GM23248 (cell line): ENCODE data around the gene FAM89A. TPM values are rescaled to one million over a fixed set of nuclear protein-coding genes. Genes with fewer than 3 reads are reported as not detected.

ENCODE experiments used
- DNase-seq: peaks from one replicate; pipeline ENCODE4 v3.0.0-alpha.2; 2015
- H2AFZ ChIP-seq: fragments of 200-600 bp; sonication (generic); 2 replicates; pipeline ENCODE4 v1.6.1; 2016; ENCODE audit warnings: antibody characterized with exemption
- H3F3A ChIP-seq: fragments of 200-600 bp; sonication (generic); 2 replicates; pipeline ENCODE4 v1.6.1; 2016; ENCODE audit warnings: mild to moderate bottlenecking, antibody characterized with exemption, mixed run types; ENCODE audit not compliant: insufficient read depth
- H3K27ac ChIP-seq: fragments of 200-600 bp; sonication (generic); 2 replicates; pipeline ENCODE4 v1.5.1; 2016; ENCODE audit warnings: mild to moderate bottlenecking
- H3K27me3 ChIP-seq: fragments of 200-600 bp; sonication (generic); replicated peaks from 2 replicates; pipeline ENCODE4 v1.6.1; 2016; ENCODE audit warnings: mild to moderate bottlenecking; ENCODE audit not compliant: insufficient read depth
- H3K36me3 ChIP-seq: fragments of 200-600 bp; sonication (generic); 2 replicates; pipeline ENCODE4 v1.6.1; 2016; ENCODE audit warnings: low read depth, mild to moderate bottlenecking
- H3K4me1 ChIP-seq: fragments of 200-600 bp; sonication (generic); 2 replicates; pipeline ENCODE4 v1.6.1; 2016; ENCODE audit warnings: mild to moderate bottlenecking; ENCODE audit not compliant: insufficient read depth
- H3K4me2 ChIP-seq: fragments of 200-600 bp; sonication (generic); one replicate; pipeline ENCODE4 v1.6.1; 2016; ENCODE audit warnings: mild to moderate bottlenecking; ENCODE audit not compliant: unreplicated experiment
- H3K4me3 ChIP-seq: fragments of 200-600 bp; sonication (generic); 2 replicates; pipeline ENCODE4 v1.5.1; 2016; ENCODE audit warnings: mild to moderate bottlenecking
- H3K79me2 ChIP-seq: fragments of 200-600 bp; sonication (generic); 2 replicates; pipeline ENCODE4 v1.6.1; 2016; ENCODE audit warnings: mild to moderate bottlenecking; ENCODE audit not compliant: insufficient read depth
- H3K9ac ChIP-seq: fragments of 200-600 bp; sonication (generic); 2 replicates; pipeline ENCODE4 v1.6.1; 2016; ENCODE audit warnings: mild to moderate bottlenecking
- H3K9me2 ChIP-seq: fragments of 200-600 bp; sonication (generic); 2 replicates; pipeline ENCODE4 v1.6.1; 2016; ENCODE audit warnings: mixed run types, mild to moderate bottlenecking, moderate library complexity; ENCODE audit not compliant: insufficient read depth
- H3K9me3 ChIP-seq: fragments of 200-600 bp; sonication (generic); one replicate; pipeline ENCODE4 v1.6.1; 2017; ENCODE audit warnings: low read depth
- H4K20me1 ChIP-seq: fragments of 200-600 bp; sonication (generic); 2 replicates; pipeline ENCODE4 v1.6.0; 2016; ENCODE audit not compliant: insufficient read depth
- EZH2 ChIP-seq: fragments of 200-600 bp; sonication (generic); IDR thresholded peaks from 2 replicates; pipeline ENCODE4 v1.6.1; 2018; ENCODE audit warnings: antibody characterized with exemption, mild to moderate bottlenecking; ENCODE audit not compliant: insufficient read depth, poor library complexity, severe bottlenecking
- EZH2phosphoT487 ChIP-seq: fragments of 200-600 bp; sonication (generic); IDR thresholded peaks from 2 replicates; pipeline ENCODE4 v1.6.1; 2018; ENCODE audit warnings: antibody characterized with exemption, moderate library complexity, mild to moderate bottlenecking, low read depth; ENCODE audit not compliant: insufficient read depth
- WGBS, 2 experiments: methylation state at CpG; one replicate each; pipeline ENCODE4 v1.1.6; 2015 to 2017; ENCODE audit warnings: low lambda C conversion rate in 2 of 2, low coverage in 1 of 2; ENCODE audit errors: missing lambda C conversion rate in 2 of 2; 5-methylcytosine and 5-hydroxymethylcytosine counted together
- in situ Hi-C: fragments of 300-500 bp; cut with MboI; formaldehyde crosslinking; loops from 2 replicates; pipeline ENCODE4 v1.15.0; 2020
- polyA plus RNA-seq: library from polyadenylated mRNA; unstranded; fragments of >200 nt; fragmentation: Nextera tagmentation; extraction: Ambion mirVana; gene quantifications from 2 replicates; pipeline ENCODE4 v1.2.1, GENCODE V29; 2016
- total RNA-seq: library from RNA; depleted of rRNA; stranded (reverse); fragments of >200 nt; shearing (Covaris generic); gene quantifications from 2 replicates; pipeline ENCODE4 v1.2.3, GENCODE V29; 2014

Gene FAM89A
- total and polyA plus RNA-seq, 2 experiments from 2014 or later, result 3.1 to 6.3 TPM

DNA sequence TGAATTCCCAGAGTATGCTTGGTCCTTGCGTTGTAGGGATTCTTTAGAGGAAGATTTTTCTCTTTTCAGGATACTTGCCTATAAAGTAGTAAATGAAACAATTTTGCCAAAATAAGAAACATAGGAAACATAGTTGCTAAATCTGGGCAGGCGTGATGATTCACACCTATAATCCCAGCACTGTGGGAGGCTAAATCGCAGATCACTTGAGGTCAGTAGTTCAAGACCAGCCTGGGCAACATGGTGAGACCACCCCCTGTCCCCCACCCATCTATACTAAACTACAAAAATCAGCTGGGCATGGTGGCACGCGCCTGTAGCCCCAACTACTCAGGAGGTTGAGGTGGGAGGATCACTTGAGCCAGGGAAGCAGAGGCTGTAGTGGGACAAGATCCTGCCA is 56.2 kb downstream of the FAM89A start:
- Histone ChIP-seq H3K27ac (no peak overlapping the region), H3K9me3 (no peaks in the 10 kb centered on the region), H4K20me1 (no peaks in the 10 kb centered on the region), H3K36me3 (0 out of 2 replicates have a peak, but pooled peaks cover 4% of the 10 kb centered on the region), H3K27me3 (no peaks in the 10 kb centered on the region), H3K4me2 (no peak overlapping the region), H3K4me1 (peaks cover 35% of the 10 kb centered on the region), H3K79me2 (peaks cover 63% of the 10 kb centered on the region), H3K9me2 (no peaks in the 10 kb centered on the region), H3F3A (peaks cover 31% of the 10 kb centered on the region), H3K9ac (no peak overlapping the region), H2AFZ (no peak overlapping the region), H3K4me3 (no peak overlapping the region)
- TF ChIP-seq EZH2 (no peak), EZH2phosphoT487 (no peak)
- no peak for DNase-seq
- in situ Hi-C loops, result no loop called here
- 75 to 79% methylated on average over 5 of the region's 5 CpGs for WGBS, 2 experiments

DNA sequence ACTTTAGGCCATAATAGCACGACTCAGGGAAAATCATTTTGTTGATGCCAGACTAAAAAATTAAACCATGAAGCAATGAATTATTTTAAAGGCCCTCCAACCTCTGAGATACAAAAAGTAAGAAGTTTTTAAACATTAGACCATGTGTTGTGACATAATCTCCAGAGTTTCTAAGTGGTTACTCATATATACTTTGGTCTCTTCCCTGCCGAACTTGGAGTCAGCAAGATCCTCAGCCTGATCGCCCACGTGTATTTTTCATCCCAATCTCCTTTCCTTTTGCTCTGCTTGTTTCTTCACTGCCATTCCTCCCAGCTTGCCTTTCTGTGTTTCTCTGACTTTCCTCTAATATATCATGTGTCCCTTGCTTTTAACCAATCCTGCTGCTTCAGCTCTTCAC is 57.4 kb downstream of the FAM89A start:
- in situ Hi-C loops, result no loop called here
- H3K9me2 ChIP-seq, result no peaks in the 10 kb centered on the region
- H4K20me1 ChIP-seq, result no peaks in the 10 kb centered on the region
- H3F3A ChIP-seq, result peaks cover 31% of the 10 kb centered on the region
- DNase-seq, result peak; percentile 89
- 0 out of 2 replicates have a peak, but pooled peaks cover 4% of the 10 kb centered on the region for H3K36me3 ChIP-seq
- no peak overlapping the region for H2AFZ ChIP-seq
- H3K9me3 ChIP-seq, result no peaks in the 10 kb centered on the region
- H3K27me3 ChIP-seq, result no peaks in the 10 kb centered on the region
- H3K79me2 ChIP-seq, result peaks cover 58% of the 10 kb centered on the region
- H3K9ac ChIP-seq, result 0 out of 2 replicates have a peak overlapping the region, but pooled peaks have one; percentile 4
- H3K4me2 ChIP-seq, result peak overlapping the region; percentile 36
- H3K4me3 ChIP-seq, result no peak overlapping the region
- peak overlapping the region; percentile 56 for H3K27ac ChIP-seq
- peaks cover 34% of the 10 kb centered on the region for H3K4me1 ChIP-seq
- TF ChIP-seq EZH2, result no peak
- no peak for TF ChIP-seq EZH2phosphoT487
- WGBS, 2 experiments, result 49 to 63% methylated on average over 4 of the region's 4 CpGs

DNA sequence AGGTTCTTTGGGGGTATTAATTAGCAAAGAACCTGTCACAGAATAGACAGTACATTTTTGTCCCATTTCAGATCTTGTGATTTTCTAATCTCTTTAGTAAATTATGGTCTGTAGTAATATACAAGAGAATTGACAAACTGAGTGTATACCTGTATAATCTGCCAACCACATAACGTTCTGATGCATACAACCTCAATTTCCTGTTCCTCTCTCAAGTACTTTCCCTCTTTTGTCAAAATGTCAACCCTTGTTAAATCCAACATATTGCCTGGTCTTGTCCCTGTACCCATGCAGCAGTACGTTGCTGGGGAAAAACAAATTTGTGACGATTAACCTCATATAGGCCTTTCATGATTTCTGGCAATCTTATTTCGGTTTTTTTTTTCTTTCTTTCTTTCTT is 60.1 kb downstream of the FAM89A start:
- in situ Hi-C loops, result no loop called here
- peak overlapping the region; percentile 96; the same call in 1 of the 2 replicates for H2AFZ ChIP-seq
- WGBS, 2 experiments, result 74 to 76% methylated on average over 4 of the region's 4 CpGs

DNA sequence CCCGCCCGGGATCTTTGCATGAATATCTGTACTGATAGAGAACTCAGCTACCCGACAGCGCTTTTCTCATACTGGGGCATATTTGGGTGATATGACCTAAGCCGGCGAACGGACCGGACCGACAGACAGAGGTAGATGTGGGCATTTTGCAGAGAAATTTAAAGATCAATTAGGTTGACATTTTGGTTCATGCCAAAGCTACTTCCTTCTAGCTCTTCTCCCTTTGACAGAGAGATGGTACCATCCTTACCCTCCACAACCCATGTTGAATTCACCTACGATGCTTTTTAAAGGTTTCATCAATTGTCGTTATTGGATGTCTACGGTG is 60.7 kb downstream of the FAM89A start:
- Histone ChIP-seq H3K4me3 (peak overlapping the region; percentile 96), H3K79me2 (peaks cover 58% of the 10 kb centered on the region), H4K20me1 (no peaks in the 10 kb centered on the region), H3K27me3 (no peaks in the 10 kb centered on the region), H3F3A (peaks cover 27% of the 10 kb centered on the region), H3K9ac (peak overlapping the region; percentile 75), H3K4me1 (peaks cover 25% of the 10 kb centered on the region), H2AFZ (peak overlapping the region; percentile 96), H3K9me2 (no peaks in the 10 kb centered on the region), H3K27ac (no peak overlapping the region), H3K9me3 (no peaks in the 10 kb centered on the region), H3K4me2 (peak overlapping the region; percentile 77), H3K36me3 (0 out of 2 replicates have a peak, but pooled peaks cover 4% of the 10 kb centered on the region)
- TF ChIP-seq EZH2phosphoT487, result no peak
- TF ChIP-seq EZH2, result no peak
- WGBS, 2 experiments, result 2% methylated on average over 12 of the region's 12 CpGs
- in situ Hi-C loops, result no loop called here
- no peak for DNase-seq

More for the DNA sequence above, 60.1 kb downstream of the FAM89A start:
- Histone ChIP-seq H3K4me3 (peak overlapping the region; percentile 96), H3K4me2 (peak overlapping the region; percentile 77), H3K9ac (no peak overlapping the region), H3K9me3 (no peaks in the 10 kb centered on the region), H3K79me2 (peaks cover 58% of the 10 kb centered on the region), H4K20me1 (no peaks in the 10 kb centered on the region), H3K9me2 (no peaks in the 10 kb centered on the region), H3K4me1 (peaks cover 25% of the 10 kb centered on the region), H3F3A (peaks cover 27% of the 10 kb centered on the region), H3K36me3 (0 out of 2 replicates have a peak, but pooled peaks cover 4% of the 10 kb centered on the region), H3K27me3 (no peaks in the 10 kb centered on the region), H3K27ac (no peak overlapping the region)
- no peak for DNase-seq
- TF ChIP-seq EZH2, result no peak
- no peak for TF ChIP-seq EZH2phosphoT487
